SU-DHL-6 (cell line): ENCODE data around the gene CTNND2.

ENCODE experiments used
- EZH2phosphoT487 ChIP-seq: fragments of 200-600 bp; sonication (generic), shearing (Covaris generic); conservative IDR thresholded peaks from 2 replicates; pipeline ENCODE4 v1.6.1; 2018; ENCODE audit warnings: mild to moderate bottlenecking, antibody characterized with exemption, low read length, moderate library complexity, mixed read lengths
- TF ChIP-seq, protein P1 (sequence below): fragments of 200-600 bp; sonication (generic); IDR thresholded peaks from one replicate; pipeline ENCODE4 v1.5.1; 2017; ENCODE audit warnings: antibody characterized with exemption, mild to moderate bottlenecking, low read length, moderate library complexity; ENCODE audit not compliant: insufficient read depth, poor library complexity, severe bottlenecking

DNA sequence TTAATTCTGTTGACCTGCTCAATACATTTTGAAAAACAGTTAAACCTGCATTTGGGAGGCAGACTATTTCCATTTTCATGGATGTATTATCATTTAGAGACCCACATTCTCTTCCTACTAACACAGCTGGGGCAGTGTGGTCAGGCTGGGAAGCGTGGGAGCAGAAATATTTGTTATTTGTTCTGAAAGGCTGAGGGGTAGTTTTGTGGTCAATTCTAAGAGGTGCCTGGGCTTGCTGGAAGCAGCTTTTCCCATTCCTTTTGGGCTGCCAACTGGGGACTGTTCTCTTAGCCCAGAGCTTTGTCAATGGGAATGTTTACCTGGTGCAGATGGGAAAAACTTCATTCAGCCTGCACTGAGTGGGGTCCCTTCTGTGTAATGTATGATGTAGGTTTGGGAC lies 971.8 kb downstream of the CTNND2 start:
- TF ChIP-seq, protein P1, sequence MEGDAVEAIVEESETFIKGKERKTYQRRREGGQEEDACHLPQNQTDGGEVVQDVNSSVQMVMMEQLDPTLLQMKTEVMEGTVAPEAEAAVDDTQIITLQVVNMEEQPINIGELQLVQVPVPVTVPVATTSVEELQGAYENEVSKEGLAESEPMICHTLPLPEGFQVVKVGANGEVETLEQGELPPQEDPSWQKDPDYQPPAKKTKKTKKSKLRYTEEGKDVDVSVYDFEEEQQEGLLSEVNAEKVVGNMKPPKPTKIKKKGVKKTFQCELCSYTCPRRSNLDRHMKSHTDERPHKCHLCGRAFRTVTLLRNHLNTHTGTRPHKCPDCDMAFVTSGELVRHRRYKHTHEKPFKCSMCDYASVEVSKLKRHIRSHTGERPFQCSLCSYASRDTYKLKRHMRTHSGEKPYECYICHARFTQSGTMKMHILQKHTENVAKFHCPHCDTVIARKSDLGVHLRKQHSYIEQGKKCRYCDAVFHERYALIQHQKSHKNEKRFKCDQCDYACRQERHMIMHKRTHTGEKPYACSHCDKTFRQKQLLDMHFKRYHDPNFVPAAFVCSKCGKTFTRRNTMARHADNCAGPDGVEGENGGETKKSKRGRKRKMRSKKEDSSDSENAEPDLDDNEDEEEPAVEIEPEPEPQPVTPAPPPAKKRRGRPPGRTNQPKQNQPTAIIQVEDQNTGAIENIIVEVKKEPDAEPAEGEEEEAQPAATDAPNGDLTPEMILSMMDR: no peak
- TF ChIP-seq EZH2phosphoT487: no peak
